Vagina (tissue), 2 donors: ENCODE results near the gene TRIM47. TPM values are rescaled to one million over a fixed set of nuclear protein-coding genes. Genes with fewer than 3 reads are reported as not detected.
A peak's percentile ranks its signal among the peaks of the same experiment; 100 is the strongest.
"Not testable (repeated sequence)": the region's sequence is repeated elsewhere in the genome, so short reads cannot be mapped to it uniquely, and the experiment has no call there.

ENCODE experiments used
- DNase-seq, 2 donors: peaks; one replicate each; pipeline ENCODE4 v3.0.0-alpha.2; 2017; ENCODE audit errors: extremely low spot score in 2 of 2
- H3K27ac ChIP-seq: fragments of 200-600 bp; sonication (generic); one replicate; pipeline ENCODE4 v1.5.1; 2019
- H3K27me3 ChIP-seq: fragments of 200-600 bp; sonication (generic); one replicate; pipeline ENCODE4 v1.5.1; 2019
- H3K36me3 ChIP-seq, 2 donors: fragments of 200-600 bp; sonication (generic); one replicate each; pipeline ENCODE4 v1.5.1; 2017 to 2019
- H3K4me1 ChIP-seq: fragments of 200-600 bp; sonication (generic); one replicate; pipeline ENCODE4 v1.5.1; 2019
- H3K4me3 ChIP-seq, 2 donors: fragments of 200-600 bp; sonication (generic); 1 replicate in 1 of 2; 2 replicates in 1 of 2; pipeline ENCODE4 v1.5.1; 2016 to 2019
- H3K9me3 ChIP-seq: fragments of 200-600 bp; sonication (generic); one replicate; pipeline ENCODE4 v1.5.1; 2019
- POLR2A ChIP-seq, 2 donors: fragments of 450-650 bp; IDR thresholded peaks; one replicate each; pipeline ENCODE4 v1.6.1; 2017; ENCODE audit warnings: antibody characterized with exemption in 2 of 2, mild to moderate bottlenecking in 2 of 2, moderate library complexity in 2 of 2
- POLR2AphosphoS5 ChIP-seq, 2 donors: sonication (generic); formaldehyde crosslinking; IDR thresholded peaks; one replicate each; pipeline ENCODE4 v1.9.0; 2017; ENCODE audit warnings: antibody characterized with exemption in 2 of 2, mild to moderate bottlenecking in 2 of 2, low read depth in 1 of 2; ENCODE audit not compliant: insufficient read depth in 1 of 2
- intact Hi-C: fragments of 100-400 bp; cut with DNase I; formaldehyde crosslinking; loops from one replicate; pipeline ENCODE4 v1.15.1; 2023
- total RNA-seq: library from RNA; depleted of rRNA; stranded (reverse); fragments of >200 nt; gene quantifications from one replicate; pipeline ENCODE4 v1.2.3, GENCODE V29; 2016
- TF ChIP-seq, protein P1 (sequence below), 3 experiments: fragments of 450-650 bp in 2 of 3; fragments of 200-600 bp in 1 of 3; sonication (generic) in 1 of 3; IDR thresholded peaks; one replicate each; pipeline ENCODE4 v1.5.1; 2017 to 2019; ENCODE audit warnings: antibody characterized with exemption in 3 of 3, mild to moderate bottlenecking in 2 of 3, moderate library complexity in 2 of 3

TRIM47 gene
- total RNA-seq, 1 donor from 2014 or later: 63.3 TPM

DNA sequence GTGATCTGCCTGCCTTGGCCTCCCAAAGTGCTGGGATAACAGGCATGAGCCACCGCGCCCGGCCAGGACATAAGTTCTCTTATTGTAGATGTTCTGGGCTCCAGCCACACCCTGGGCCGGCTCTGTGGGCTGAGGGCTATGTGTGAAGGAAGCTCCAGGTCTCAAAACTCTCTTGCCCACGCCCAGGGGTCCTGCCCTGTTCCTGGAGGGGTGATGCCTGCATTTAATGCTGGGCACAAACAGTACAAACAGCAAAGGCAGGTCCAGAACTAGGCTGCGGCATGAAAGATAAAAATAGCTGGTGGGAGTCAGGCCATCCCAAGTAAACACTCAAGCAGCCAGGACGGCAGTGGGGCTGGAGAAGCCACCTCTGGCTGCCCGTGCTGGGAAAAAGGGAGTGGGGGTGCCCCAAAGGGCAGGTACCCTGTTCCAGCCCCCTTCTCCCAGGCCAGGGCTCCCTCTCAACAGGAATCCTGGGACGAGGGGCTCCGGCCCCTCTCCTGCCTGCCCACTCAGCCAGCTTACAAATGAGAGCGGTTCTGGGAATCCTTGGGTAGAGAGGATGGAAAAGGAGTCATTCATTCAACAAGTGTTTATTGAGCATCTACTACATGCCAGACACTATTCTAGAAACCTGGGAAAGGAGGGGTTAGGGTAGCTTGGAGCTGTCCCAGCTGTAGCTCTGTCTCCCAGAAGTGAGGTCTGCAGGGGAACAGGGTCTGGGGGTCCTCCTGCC, 4.6 kb downstream of the TRIM47 start:
- Histone ChIP-seq H3K9me3 (no peaks in the 10 kb centered on the region), H3K4me3 (no peak overlapping the region), H3K4me1 (peaks cover 74% of the 10 kb centered on the region), H3K27ac (peak overlapping the region; percentile 99), H3K27me3 (no peaks in the 10 kb centered on the region), H3K36me3 (peaks cover 0 to 22% of the 10 kb centered on the region in 2 donors)
- peak in 1 of 2 donors; percentile 9 for TF ChIP-seq POLR2AphosphoS5 (IDR thresholded peaks at IDR 0.05; ENCODE audit: insufficient read depth in 1 of 2, low read depth in 1 of 2)
- no peak for TF ChIP-seq POLR2A (IDR thresholded peaks at IDR 0.05)
- TF ChIP-seq, protein P1, sequence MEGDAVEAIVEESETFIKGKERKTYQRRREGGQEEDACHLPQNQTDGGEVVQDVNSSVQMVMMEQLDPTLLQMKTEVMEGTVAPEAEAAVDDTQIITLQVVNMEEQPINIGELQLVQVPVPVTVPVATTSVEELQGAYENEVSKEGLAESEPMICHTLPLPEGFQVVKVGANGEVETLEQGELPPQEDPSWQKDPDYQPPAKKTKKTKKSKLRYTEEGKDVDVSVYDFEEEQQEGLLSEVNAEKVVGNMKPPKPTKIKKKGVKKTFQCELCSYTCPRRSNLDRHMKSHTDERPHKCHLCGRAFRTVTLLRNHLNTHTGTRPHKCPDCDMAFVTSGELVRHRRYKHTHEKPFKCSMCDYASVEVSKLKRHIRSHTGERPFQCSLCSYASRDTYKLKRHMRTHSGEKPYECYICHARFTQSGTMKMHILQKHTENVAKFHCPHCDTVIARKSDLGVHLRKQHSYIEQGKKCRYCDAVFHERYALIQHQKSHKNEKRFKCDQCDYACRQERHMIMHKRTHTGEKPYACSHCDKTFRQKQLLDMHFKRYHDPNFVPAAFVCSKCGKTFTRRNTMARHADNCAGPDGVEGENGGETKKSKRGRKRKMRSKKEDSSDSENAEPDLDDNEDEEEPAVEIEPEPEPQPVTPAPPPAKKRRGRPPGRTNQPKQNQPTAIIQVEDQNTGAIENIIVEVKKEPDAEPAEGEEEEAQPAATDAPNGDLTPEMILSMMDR (IDR thresholded peaks at IDR 0.05): no peak
- no peak for DNase-seq
- intact Hi-C loops: loop anchor here (10.0 kb wide), 1 partner anchor 109 kb away; the partner anchor contains the start of gene GALK1

DNA sequence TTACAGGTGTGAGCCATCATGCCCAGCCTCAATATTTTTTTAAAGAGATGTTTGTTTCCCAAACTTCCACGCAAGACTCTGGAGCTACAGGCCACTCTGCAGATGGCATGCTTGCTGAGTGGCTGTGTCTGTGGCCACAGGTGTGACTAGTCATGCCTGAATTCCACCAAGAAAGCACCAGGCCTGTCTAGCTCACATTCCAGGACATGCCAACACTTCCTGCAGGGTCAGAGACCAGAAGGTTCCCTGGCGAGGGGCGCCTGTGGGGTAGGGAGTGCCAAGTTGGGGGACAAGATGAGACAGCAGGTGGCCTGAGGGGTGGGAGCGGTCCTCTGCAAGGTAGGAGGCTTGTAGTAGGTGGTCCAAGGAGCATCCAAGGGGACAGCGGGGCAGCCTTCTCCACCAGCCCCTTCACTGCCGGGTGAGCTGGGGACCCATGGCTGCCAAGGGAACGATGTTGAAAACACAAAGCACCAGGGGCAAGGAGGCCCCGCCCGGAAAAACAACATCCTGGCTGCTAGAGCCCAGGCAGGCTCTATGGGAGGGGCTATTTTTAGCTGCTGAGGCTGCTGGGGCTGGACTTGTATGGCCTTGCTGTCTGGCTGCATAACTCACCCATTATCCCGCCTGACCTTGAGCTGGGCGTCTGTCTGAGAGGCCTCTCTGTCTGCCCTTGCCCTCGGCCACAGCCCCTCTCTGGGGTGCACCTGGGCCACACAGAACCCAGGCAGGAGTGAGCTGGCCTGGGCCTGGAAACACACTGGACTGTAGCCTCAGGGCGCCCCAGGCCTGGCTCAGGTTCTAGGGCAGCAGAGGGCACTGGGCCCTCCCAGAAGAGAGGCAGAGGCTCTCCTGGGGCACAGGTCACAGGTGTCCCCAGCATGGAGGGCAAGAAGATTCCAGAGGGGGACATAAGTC, 5.7 kb downstream of the TRIM47 start:
- intact Hi-C loops: loop anchor here (10.0 kb wide), 1 partner anchor 108 kb away; the partner anchor contains the start of gene GALK1
- H3K4me1 ChIP-seq: peaks cover 78% of the 10 kb centered on the region

DNA sequence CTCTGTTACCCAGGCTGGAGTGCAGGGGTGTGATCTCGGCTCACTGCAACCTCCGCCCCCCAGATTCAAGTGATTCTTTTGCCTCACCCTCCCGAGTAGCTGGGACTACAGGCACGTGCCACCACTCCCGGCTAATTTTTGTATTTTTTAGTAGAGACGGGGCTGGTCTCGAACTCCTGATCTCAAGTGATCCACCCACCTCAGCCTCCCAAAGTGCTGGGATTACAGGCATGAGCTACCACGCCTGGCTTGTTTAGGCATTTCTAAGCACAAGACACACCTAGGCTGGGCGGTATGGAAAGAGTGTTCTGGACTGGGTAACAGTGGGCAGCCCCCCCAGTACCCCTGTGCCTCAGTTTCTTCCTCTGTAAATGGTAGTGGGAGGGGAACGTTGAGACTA, 8.2 kb downstream of the TRIM47 start:
- H3K27me3 ChIP-seq, H3K9me3 ChIP-seq, DNase-seq: not testable (repeated sequence)
- intact Hi-C loops: loop anchor here (10.0 kb wide), 1 partner anchor 105 kb away; the partner anchor contains the start of gene GALK1
- Histone ChIP-seq H3K4me1 (peaks cover 64% of the 10 kb centered on the region), H3K36me3 (peaks cover 0 to 16% of the 10 kb centered on the region in 2 donors), H3K27ac (peak overlapping the region; percentile 89), H3K4me3 (peak overlapping the region; percentile 9 to 21)

More for the DNA sequence above, 5.7 kb downstream of the TRIM47 start:
- Histone ChIP-seq H3K27ac (peak overlapping the region; percentile 99), H3K9me3 (no peaks in the 10 kb centered on the region), H3K4me3 (peak overlapping the region in 1 of 2 donors; percentile 14), H3K36me3 (peaks cover 0 to 22% of the 10 kb centered on the region in 2 donors), H3K27me3 (no peaks in the 10 kb centered on the region)
- TF ChIP-seq, protein P1 (IDR thresholded peaks at IDR 0.05): no peak
- peak; percentile 77 to 89 for TF ChIP-seq POLR2AphosphoS5 (IDR thresholded peaks at IDR 0.05; ENCODE audit: insufficient read depth in 1 of 2, low read depth in 1 of 2)
- no peak for TF ChIP-seq POLR2A (IDR thresholded peaks at IDR 0.05)
- DNase-seq: peak in 1 of 2 donors; percentile 85

DNA sequence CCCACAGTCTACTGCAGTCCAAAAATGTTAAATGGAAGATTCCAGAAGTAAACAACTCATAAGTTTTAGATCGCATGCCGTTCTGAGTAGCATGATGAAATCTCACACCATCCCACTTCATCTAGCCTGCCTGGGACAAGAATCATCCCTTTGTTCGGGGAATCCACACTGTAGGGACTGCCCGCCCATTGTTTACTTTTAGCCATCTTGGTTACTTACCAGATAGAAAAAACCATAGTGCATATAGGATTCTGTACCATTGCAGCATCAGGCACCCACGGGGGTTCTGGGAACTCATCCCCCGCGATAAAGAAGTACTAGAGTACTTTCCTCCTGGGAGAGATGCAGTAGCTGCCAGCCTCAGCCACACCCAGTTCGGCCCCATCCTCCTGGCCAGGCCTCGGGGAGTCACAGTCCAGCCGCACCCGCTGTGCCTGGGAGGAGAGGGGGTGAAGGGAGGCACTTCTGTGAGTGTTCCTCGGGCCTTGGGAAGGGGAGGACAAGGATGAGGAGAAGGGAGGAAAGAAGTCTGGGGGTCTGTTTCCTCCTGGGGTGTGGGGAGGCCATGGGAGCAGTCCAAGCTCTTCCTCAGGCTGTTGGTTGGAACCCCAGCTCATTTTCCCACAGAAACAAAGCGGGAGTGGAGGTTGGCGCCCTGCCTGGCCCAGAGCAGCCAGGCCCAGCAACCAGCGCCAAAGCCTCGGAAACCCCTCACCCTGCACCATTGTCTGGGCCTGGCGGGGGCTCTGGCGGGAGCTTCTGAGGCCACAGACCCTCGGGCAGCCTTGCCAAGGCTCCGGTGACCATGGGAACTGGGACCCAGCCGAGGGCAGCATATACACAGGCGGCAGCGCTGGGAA, 8.9 kb downstream of the TRIM47 start:
- Histone ChIP-seq H3K27me3 (no peaks in the 10 kb centered on the region), H3K4me3 (peak overlapping the region; percentile 9 to 21), H3K36me3 (peaks cover 0 to 9% of the 10 kb centered on the region in 2 donors), H3K27ac (peak overlapping the region; percentile 89), H3K9me3 (no peaks in the 10 kb centered on the region), H3K4me1 (peaks cover 64% of the 10 kb centered on the region)
- no peak for DNase-seq
- intact Hi-C loops: loop anchor here (1.0 to 10.0 kb wide), 3 partner anchors 8 to 765 kb away; partner anchors contain the start of genes ARMC7 and GALK1
- no peak for TF ChIP-seq POLR2A (IDR thresholded peaks at IDR 0.05)
- TF ChIP-seq, protein P1 (IDR thresholded peaks at IDR 0.05): no peak
- TF ChIP-seq POLR2AphosphoS5 (IDR thresholded peaks at IDR 0.05; ENCODE audit: insufficient read depth in 1 of 2, low read depth in 1 of 2): peak; percentile 15 to 65

DNA sequence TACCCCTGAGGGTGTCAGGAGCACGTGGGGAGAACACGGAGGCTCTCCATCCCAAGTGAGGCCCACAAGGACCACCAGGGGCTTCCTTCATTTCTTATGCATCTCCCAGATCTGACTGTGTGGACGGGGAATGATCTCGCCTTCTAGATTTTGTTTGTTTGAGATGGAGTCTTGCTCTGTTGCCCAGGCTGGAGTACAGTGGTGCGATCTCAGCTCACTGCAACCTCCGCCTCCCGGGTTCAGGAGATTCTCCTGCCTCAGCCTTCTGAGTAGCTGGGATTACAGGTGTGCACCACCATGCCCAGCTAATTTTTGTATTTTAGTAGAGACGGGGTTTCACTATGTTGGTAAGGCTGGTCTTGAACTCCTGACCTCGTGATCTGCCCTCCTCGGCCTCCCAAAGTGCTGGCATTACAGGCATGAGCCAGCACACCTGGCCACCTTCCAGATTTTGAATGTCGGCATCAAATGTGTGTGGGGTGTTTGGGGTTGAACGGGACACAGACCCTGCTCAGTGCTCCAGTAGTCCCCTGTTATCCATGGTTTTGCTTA, 9.6 kb downstream of the TRIM47 start:
- H3K4me3 ChIP-seq: peak overlapping the region in 1 of 2 donors; percentile 21
- H3K27ac ChIP-seq: peak overlapping the region; percentile 89
- DNase-seq, H3K36me3 ChIP-seq, H3K9me3 ChIP-seq, H3K27me3 ChIP-seq: not testable (repeated sequence)
- peaks cover 64% of the 10 kb centered on the region for H3K4me1 ChIP-seq
- intact Hi-C loops: loop anchor here (1.0 to 10.0 kb wide), 2 partner anchors 8 to 764 kb away; partner anchors contain the start of gene ARMC7

DNA sequence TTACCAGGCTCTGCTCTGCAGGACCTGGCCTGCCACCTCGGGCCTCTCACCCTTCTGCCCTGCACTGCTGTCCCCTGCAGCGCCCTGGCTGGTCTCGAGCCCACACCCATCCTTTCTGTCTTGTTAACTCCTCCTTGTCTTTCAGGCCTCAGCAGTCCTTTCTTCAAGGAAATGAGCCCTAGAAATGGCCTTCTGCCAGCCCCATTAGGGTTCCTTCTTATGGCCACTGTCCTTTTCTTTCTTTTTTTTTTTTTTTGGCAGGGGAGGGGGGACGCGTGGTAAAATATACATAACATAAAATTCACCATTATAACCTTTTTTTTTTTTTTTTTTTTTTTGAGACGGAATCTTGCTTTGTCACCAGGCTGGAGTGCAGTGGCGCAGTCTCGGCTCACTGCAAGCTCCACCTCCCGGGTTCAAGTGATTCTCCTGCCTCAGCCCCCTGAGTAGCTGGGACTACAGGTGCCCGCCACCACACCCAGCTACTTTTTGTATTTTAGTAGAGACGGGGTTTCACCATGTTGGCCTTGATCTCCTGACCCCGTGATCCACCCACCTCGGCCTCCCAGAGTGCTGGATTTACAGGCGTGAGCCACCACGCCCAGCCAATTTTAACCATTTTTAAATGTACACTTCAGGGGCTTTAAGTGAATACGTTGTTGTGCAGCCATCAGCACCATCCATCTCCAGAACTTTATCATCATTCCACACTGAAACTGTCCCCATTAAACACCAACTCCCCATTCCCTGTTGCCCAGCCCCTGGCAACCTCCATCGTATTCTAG, 12.8 kb downstream of the TRIM47 start:
- H3K36me3 ChIP-seq, H3K27me3 ChIP-seq, H3K4me3 ChIP-seq, H3K9me3 ChIP-seq, DNase-seq: not testable (repeated sequence)
- intact Hi-C loops: loop anchor here (10.0 kb wide), 1 partner anchor 761 kb away; the partner anchor contains the start of gene ARMC7
- Histone ChIP-seq H3K4me1 (peaks cover 63% of the 10 kb centered on the region), H3K27ac (peak overlapping the region; percentile 75)
